Stomach (tissue), 9 donors: Measurements from ENCODE around the gene SH3BGR. TPM values are rescaled to one million over a fixed set of nuclear protein-coding genes. Genes with fewer than 3 reads are reported as not detected.
A peak's percentile ranks its signal among the peaks of the same experiment; 100 is the strongest.

ENCODE experiments used
- DNase-seq, 2 donors: peaks; one replicate each; pipeline versions ENCODE4 v3.0.0 to v3.0.0-alpha.2; 2013 to 2019
- H3K27ac ChIP-seq, 5 donors: fragments of 200-600 bp in 4 of 5; sonication (generic) in 4 of 5; one replicate each; pipeline ENCODE4 v1.5.1; 2013 to 2019; ENCODE audit warnings: mild to moderate bottlenecking in 1 of 5, moderate library complexity in 1 of 5
- H3K27me3 ChIP-seq, 3 donors: fragments of 200-600 bp; sonication (generic); one replicate each; pipeline ENCODE4 v1.5.1; 2017 to 2019; ENCODE audit warnings: mixed run types in 1 of 3
- H3K36me3 ChIP-seq, 4 donors: fragments of 200-600 bp; sonication (generic); 1 replicate in 3 of 4; 2 replicates in 1 of 4; pipeline ENCODE4 v1.5.1; 2016 to 2019
- H3K4me1 ChIP-seq, 4 donors: fragments of 200-600 bp; sonication (generic); one replicate each; pipeline ENCODE4 v1.5.1; 2016 to 2019
- H3K4me3 ChIP-seq, 4 donors: fragments of 200-600 bp; sonication (generic) in 3 of 4; one replicate each; pipeline ENCODE4 v1.5.1; 2016 to 2019; ENCODE audit warnings: mild to moderate bottlenecking in 1 of 4
- H3K9me3 ChIP-seq, 4 donors: fragments of 200-600 bp; sonication (generic); one replicate each; pipeline ENCODE4 v1.5.1; 2016 to 2019
- CTCF ChIP-seq, 7 experiments: fragments of 450-650 bp in 4 of 7; fragments of 200-600 bp in 3 of 7; sonication (generic) in 3 of 7; IDR thresholded peaks; one replicate each; pipeline ENCODE4 v1.5.1; 2016 to 2019; ENCODE audit warnings: antibody characterized with exemption in 7 of 7, control low read depth in 2 of 7, mild to moderate bottlenecking in 1 of 7
- EP300 ChIP-seq: sonication (generic); formaldehyde crosslinking; IDR thresholded peaks from one replicate; pipeline ENCODE4 v1.6.1; 2017; ENCODE audit warnings: antibody characterized with exemption
- POLR2A ChIP-seq, 4 donors: fragments of 450-650 bp; IDR thresholded peaks; one replicate each; pipeline ENCODE4 v1.6.1; 2016; ENCODE audit warnings: antibody characterized with exemption in 4 of 4, control low read depth in 2 of 4, mild to moderate bottlenecking in 1 of 4, moderate library complexity in 1 of 4
- POLR2AphosphoS5 ChIP-seq, 3 donors: sonication (generic); formaldehyde crosslinking; IDR thresholded peaks; one replicate each; pipeline ENCODE4 v1.6.1; 2016; ENCODE audit warnings: antibody characterized with exemption in 3 of 3
- WGBS, 5 donors: extraction: QIAGEN DNeasy Blood & Tissue Kit in 3 of 5; methylation state at CpG; one replicate each; pipeline versions ENCODE4 v1.1.5 to v1.1.7; 2013 to 2018; 5-methylcytosine and 5-hydroxymethylcytosine counted together
- intact Hi-C: fragments of 100-400 bp; cut with DNase I; formaldehyde crosslinking; loops from one replicate; pipeline ENCODE4 v1.15.1; 2023; ENCODE audit warnings: low total_unique reads
- polyA plus RNA-seq, 3 donors: library from polyadenylated mRNA; stranded (reverse); fragments of 200-250 nt; gene quantifications; one replicate each; pipeline ENCODE4 v1.2.3, GENCODE V29; 2013
- small RNA-seq, 4 donors: library from RNA; depleted of rRNA; stranded (forward); fragments of <200 nt; gene quantifications; one replicate each; pipeline ENCODE3, GENCODE V24; 2016
- total RNA-seq, 5 donors: library from RNA; depleted of rRNA; stranded (reverse); fragments of >200 nt; gene quantifications; one replicate each; pipeline versions ENCODE4 v1.1.0 to v1.2.3, GENCODE V29; 2014 to 2016
- donor health status: healthy with polysubstance abuse.
- donor health status: Bipolar disorder and iron deficiency.
- donor health status: healthy.

Gene SH3BGR
- total and polyA plus RNA-seq, 8 donors: 0.87 to 295 (median 7.9) TPM; not detected in 1

GRCh38 chr21:39561140-39561539, 109.4 kb downstream of the SH3BGR start:
- no peak overlapping the region for H3K4me3 ChIP-seq
- H3K27me3 ChIP-seq: no peaks in the 10 kb centered on the region
- H3K9me3 ChIP-seq: no peaks in the 10 kb centered on the region
- intact Hi-C loops: no loop called here
- no peak for TF ChIP-seq POLR2A (IDR thresholded peaks at IDR 0.05)
- no peak for TF ChIP-seq CTCF (IDR thresholded peaks at IDR 0.05)
- TF ChIP-seq POLR2AphosphoS5 (IDR thresholded peaks at IDR 0.05): no peak
- TF ChIP-seq EP300: no peak
- no peak overlapping the region for H3K27ac ChIP-seq
- H3K36me3 ChIP-seq: no peaks in the 10 kb centered on the region
- H3K4me1 ChIP-seq: peaks cover 0 to 12% (median 3%) of the 10 kb centered on the region in 4 donors
- peak in 1 of 2 donors; percentile 20 for DNase-seq
- WGBS, 5 donors: 26 to 64% (median 30%) methylated on average over 2 of the region's 2 CpGs

GRCh38 chr21:39562791-39563770, 111.3 kb downstream of the SH3BGR start:
- TF ChIP-seq EP300 (no peak), POLR2A (IDR thresholded peaks at IDR 0.05) (no peak), CTCF (IDR thresholded peaks at IDR 0.05) (no peak), POLR2AphosphoS5 (IDR thresholded peaks at IDR 0.05) (no peak)
- intact Hi-C loops: no loop called here
- no peak overlapping the region for H3K4me3 ChIP-seq
- no peaks in the 10 kb centered on the region for H3K9me3 ChIP-seq
- no peaks in the 10 kb centered on the region for H3K27me3 ChIP-seq
- DNase-seq: no peak
- H3K4me1 ChIP-seq: peaks cover 0 to 12% (median 3%) of the 10 kb centered on the region in 4 donors
- 67 to 82% (median 78%) methylated on average over 12 of the region's 12 CpGs for whole genome bisulfite sequencing, 5 donors
- no peaks in the 10 kb centered on the region for H3K36me3 ChIP-seq
- H3K27ac ChIP-seq: no peak overlapping the region

- 29 to 65% (median 45%) methylated on average over 3 of the region's 3 CpGs for WGBS, 5 donors
- Histone ChIP-seq H3K9me3 (no peaks in the 10 kb centered on the region), H3K4me1 (peaks cover 0 to 12% (median 3%) of the 10 kb centered on the region in 4 donors), H3K27me3 (no peaks in the 10 kb centered on the region), H3K36me3 (no peaks in the 10 kb centered on the region), H3K27ac (no peak overlapping the region), H3K4me3 (no peak overlapping the region)
- intact Hi-C loops: no loop called here
- peak; percentile 27 to 72 for DNase-seq
- TF ChIP-seq CTCF (IDR thresholded peaks at IDR 0.05) (no peak), EP300 (no peak), POLR2A (IDR thresholded peaks at IDR 0.05) (no peak), POLR2AphosphoS5 (IDR thresholded peaks at IDR 0.05) (no peak)
Measured at GRCh38 chr21:39564200-39564599, 112.4 kb downstream of the SH3BGR start.

Small RNAs within 50 kb of the gene (small RNA-seq; reads per million reads assigned to genes)
- gene MIR6508: 0 to 0.23 (median 0.03) reads per million in 4 donors

Other genes with a start within 250 kb of the SH3BGR start
- 100 to 1,000 TPM in 1 of 5 donors, 10 to 100 TPM in 4; 50.7 to 216 (median 66.5) TPM for gene BRWD1, start 138.3 kb upstream of the SH3BGR start, total RNA-seq
- 1 to 10 TPM; 5.9 to 9.1 (median 8.4) TPM for gene BRWD1, start 138.3 kb upstream of the SH3BGR start, polyA plus RNA-seq
- 100 to 1,000 TPM in 4 of 5 donors, 10 to 100 TPM in 1; 39.1 to 321 (median 133) TPM for gene HMGN1, start 102.9 kb upstream of the SH3BGR start, total RNA-seq
- 100 to 1,000 TPM; 128 to 148 (median 129) TPM for gene HMGN1, start 102.9 kb upstream of the SH3BGR start, polyA plus RNA-seq
- gene LCA5L, start 6.2 kb upstream of the SH3BGR start, total RNA-seq: 1 to 10 TPM in 2 of 5 donors, not detected in 3; 1.8 to 2.2 TPM
- gene LCA5L, start 6.2 kb upstream of the SH3BGR start, polyA plus RNA-seq: 1 to 10 TPM in 1 of 3 donors, under 1 TPM in 2; 0.85 to 2.7 (median 0.93) TPM
- gene B3GALT5, start 161.0 kb downstream of the SH3BGR start, total RNA-seq: 1 to 10 TPM in 3 of 5 donors, under 1 TPM in 1, not detected in 1; 0.45 to 8.3 (median 4.3) TPM
- gene B3GALT5, start 161.0 kb downstream of the SH3BGR start, polyA plus RNA-seq: 1 to 10 TPM in 1 of 3 donors, under 1 TPM in 2; 0.12 to 2.7 (median 0.70) TPM